ENCODE results near the gene HPSE.

DNA sequence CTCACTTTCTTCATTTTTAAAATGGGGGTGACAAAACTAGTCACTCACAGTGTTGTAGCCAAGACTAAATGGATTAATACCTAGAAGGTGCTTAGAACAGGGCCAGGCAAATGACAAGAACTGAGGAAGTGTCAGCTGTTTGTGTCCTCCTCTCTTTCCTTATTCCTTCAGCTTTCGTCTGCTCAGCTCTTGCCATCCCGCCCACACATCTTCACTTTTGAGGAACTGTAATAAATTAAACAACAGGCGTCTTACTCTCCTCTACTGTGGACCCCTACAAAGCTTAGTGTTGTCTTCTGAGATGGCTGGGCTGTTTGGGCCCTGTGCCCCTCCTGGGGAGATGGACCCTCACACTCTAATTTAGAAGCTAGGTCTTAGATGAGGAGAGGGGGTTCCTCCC lies 2.7 kb downstream of the HPSE start:
- TF ChIP-seq, protein P1, sequence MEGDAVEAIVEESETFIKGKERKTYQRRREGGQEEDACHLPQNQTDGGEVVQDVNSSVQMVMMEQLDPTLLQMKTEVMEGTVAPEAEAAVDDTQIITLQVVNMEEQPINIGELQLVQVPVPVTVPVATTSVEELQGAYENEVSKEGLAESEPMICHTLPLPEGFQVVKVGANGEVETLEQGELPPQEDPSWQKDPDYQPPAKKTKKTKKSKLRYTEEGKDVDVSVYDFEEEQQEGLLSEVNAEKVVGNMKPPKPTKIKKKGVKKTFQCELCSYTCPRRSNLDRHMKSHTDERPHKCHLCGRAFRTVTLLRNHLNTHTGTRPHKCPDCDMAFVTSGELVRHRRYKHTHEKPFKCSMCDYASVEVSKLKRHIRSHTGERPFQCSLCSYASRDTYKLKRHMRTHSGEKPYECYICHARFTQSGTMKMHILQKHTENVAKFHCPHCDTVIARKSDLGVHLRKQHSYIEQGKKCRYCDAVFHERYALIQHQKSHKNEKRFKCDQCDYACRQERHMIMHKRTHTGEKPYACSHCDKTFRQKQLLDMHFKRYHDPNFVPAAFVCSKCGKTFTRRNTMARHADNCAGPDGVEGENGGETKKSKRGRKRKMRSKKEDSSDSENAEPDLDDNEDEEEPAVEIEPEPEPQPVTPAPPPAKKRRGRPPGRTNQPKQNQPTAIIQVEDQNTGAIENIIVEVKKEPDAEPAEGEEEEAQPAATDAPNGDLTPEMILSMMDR (IDR thresholded peaks at IDR 0.05) = no peak
- no peak for TF ChIP-seq POLR2AphosphoS5 (IDR thresholded peaks at IDR 0.05)
- TF ChIP-seq POLR2A (IDR thresholded peaks at IDR 0.05) = no peak
